Occipital lobe (tissue), 2 donors: ENCODE measurements around the gene MMRN2. TPM values are rescaled to one million over a fixed set of nuclear protein-coding genes. Genes with fewer than 3 reads are reported as not detected.
"Not testable (repeated sequence)": the region's sequence is repeated elsewhere in the genome, so short reads cannot be mapped to it uniquely, and the experiment has no call there.

ENCODE experiments used
- DNase-seq: peaks from one replicate; lab custom pipeline; 2025; lab: John Stamatoyannopoulos, UW
- total RNA-seq: library from RNA; depleted of rRNA; stranded (reverse); fragments of >200 nt; gene quantifications from one replicate; pipeline ENCODE4 v1.2.3, GENCODE V29; 2014

MMRN2 gene
- total RNA-seq, 1 donor from 2014 or later, result 4.8 TPM

DNA sequence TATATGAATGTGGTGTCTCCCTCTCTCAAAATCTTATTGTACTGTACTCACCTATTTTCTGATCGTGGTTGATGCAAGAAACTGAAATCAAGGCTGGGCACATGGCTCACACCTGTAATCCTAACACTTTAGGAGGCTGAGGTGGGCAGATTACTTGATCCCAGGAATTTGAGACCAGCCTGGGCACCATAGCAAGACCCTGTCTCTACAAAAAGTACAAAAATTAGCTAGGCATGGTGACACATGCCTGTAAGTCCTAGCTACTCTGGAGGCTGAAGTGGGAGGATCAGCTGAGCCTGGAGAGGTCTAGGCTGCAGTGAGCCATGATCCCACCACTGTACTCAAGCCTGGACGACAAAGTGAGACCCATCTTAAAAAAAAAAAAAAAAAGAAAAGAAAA lies 16.0 kb downstream of the MMRN2 start:
- DNase-seq, result no peak

GRCh38 chr10:86940677-86941076 lies 16.7 kb downstream of the MMRN2 start:
- no peak for DNase-seq

GRCh38 chr10:86940076-86940475 lies 17.3 kb downstream of the MMRN2 start:
- DNase-seq, result not testable (repeated sequence)

DNA sequence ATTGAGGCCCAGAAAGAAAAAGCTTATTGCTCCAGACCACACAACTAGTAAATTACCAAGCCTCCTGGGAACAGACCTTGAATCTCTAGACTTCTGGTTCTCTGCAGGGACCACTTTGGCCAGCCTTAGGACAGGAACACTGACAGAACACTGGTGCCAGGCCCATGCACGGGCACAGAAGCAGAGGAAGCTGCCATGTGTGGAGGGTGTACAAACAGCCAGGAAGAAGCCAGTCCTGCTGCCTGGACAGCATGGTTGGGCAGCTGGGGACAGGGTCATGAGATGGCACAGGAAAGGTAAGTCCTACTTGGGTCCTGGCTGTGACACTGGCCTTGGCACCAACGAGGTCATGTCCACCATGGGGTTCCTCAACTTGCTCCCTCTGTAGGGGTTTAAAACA lies 19.2 kb downstream of the MMRN2 start:
- DNase-seq, result no peak

GRCh38 chr10:86937502-86938154 lies 19.8 kb downstream of the MMRN2 start:
- DNase-seq, result no peak

GRCh38 chr10:86936661-86937501 lies 20.5 kb downstream of the MMRN2 start:
- no peak for DNase-seq

- not testable (repeated sequence) for DNase-seq
Observed at GRCh38 chr10:86934162-86934711, 23.2 kb downstream of the MMRN2 start.

- no peak for DNase-seq
Observed at GRCh38 chr10:86932674-86933073, 24.7 kb downstream of the MMRN2 start.

DNA sequence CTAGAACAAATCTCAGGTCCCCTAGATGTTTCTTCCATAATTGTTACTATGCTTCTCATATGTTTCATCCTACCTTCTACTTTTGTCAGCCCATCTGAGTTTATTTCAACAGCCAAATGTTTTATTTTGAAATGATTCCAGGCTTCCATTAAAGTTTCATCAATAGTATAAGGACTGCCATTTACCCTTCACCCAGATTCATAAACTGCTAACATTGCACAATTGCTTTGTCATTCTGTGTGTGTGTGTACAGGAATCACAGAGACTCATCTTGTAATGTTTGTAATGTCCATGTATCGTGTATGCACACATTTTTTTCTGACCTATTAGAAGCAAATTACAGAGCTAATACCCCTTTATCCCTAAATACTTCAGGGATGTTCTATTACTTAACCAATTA lies 25.5 kb downstream of the MMRN2 start:
- no peak for DNase-seq

- no peak for DNase-seq
Observed at GRCh38 chr10:86929468-86930380, 27.7 kb downstream of the MMRN2 start.

DNA sequence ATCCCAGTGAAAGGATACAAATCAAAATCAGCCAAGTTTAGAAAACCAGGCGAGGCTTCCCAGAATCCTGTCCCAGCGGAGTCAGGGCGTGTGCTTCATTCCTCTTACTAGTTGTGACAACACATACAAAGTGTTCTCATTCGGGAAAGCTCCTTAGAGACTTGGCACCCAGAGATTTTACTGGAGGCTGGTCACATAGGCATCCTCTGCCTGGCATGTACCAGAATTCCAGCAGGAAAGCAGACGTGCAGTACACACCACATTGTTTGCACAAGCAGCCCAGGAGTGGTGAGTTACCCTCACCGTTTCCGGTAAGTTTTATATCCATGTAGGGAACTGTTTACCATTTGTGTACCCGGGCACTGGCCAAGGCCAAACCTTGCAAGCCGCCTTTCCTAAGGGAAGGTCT lies 34.9 kb downstream of the MMRN2 start:
- no peak for DNase-seq

- DNase-seq, result no peak
Observed at GRCh38 chr10:86918022-86918471, 39.4 kb downstream of the MMRN2 start.

- no peak for DNase-seq
Observed at GRCh38 chr10:86914734-86915133, 42.7 kb downstream of the MMRN2 start.

- no peak for DNase-seq
Observed at GRCh38 chr10:86905429-86905828, 52.0 kb downstream of the MMRN2 start.

- DNase-seq, result no peak
Observed at GRCh38 chr10:86904600-86904999, 52.8 kb downstream of the MMRN2 start.

- DNase-seq, result peak; percentile 41
Observed at GRCh38 chr10:86900955-86901354, 56.5 kb downstream of the MMRN2 start.

DNA sequence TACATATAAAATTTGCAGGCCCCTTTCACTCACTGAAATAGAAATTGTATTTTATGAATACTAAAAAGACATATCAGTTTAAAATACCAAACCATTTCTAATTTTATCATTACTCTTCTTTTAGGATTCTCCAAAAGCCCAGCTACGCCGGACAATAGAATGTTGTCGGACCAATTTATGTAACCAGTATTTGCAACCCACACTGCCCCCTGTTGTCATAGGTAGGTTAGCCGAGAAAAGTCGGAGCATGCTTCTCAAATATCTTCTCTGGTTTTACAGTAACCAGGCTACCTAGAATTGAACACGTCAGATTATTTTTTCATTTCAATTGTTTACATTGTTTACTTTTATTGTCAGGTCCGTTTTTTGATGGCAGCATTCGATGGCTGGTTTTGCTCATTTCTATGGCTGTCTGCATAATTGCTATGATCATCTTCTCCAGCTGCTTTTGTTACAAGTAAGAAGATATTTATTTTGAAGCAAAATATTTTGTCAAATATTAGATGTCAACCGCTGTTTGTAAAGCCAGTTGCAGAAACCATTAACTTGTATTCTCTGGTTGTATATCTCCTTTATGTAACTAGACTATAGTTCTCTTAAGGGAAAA lies 57.6 kb downstream of the MMRN2 start:
- peak; percentile 25 for DNase-seq

- DNase-seq, result no peak
Observed at GRCh38 chr10:86899132-86899531, 58.3 kb downstream of the MMRN2 start.

- DNase-seq, result no peak
Observed at GRCh38 chr10:86898511-86898910, 58.9 kb downstream of the MMRN2 start.

DNA sequence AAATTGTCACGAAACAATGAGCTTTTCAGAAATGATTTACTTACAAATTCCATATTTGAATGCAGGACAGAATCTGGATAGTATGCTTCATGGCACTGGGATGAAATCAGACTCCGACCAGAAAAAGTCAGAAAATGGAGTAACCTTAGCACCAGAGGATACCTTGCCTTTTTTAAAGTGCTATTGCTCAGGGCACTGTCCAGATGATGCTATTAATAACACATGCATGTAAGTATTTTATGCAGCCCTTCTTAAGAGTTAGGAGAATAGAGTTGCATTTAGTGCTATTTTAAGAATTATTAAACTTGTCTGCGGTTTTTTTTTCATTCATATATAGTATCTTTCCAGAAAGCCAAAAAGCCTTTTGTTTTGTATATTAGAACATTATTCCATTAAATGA lies 67.4 kb downstream of the MMRN2 start:
- DNase-seq, result no peak
